GM19395 (cell line): Measurements from ENCODE around the gene POLR2C.
"Not testable (repeated sequence)": the region's sequence is repeated elsewhere in the genome, so short reads cannot be mapped to it uniquely, and the experiment has no call there.

ENCODE experiments used
- ATAC-seq: cut with Tn5 transposase; IDR thresholded peaks from one replicate; pipeline ENCODE4 v1.9.1; 2021; ENCODE audit warnings: mild to moderate bottlenecking, moderate library complexity; ENCODE audit not compliant: unreplicated experiment

The POLR2C gene

GRCh38 chr16:57462209-57462977, at the start of gene POLR2C:
POLR2C (plus strand) TSS chr16:57462679; CDS start chr16:57462725, 46 bp downstream.
- ATAC-seq: peak; percentile 91

DNA sequence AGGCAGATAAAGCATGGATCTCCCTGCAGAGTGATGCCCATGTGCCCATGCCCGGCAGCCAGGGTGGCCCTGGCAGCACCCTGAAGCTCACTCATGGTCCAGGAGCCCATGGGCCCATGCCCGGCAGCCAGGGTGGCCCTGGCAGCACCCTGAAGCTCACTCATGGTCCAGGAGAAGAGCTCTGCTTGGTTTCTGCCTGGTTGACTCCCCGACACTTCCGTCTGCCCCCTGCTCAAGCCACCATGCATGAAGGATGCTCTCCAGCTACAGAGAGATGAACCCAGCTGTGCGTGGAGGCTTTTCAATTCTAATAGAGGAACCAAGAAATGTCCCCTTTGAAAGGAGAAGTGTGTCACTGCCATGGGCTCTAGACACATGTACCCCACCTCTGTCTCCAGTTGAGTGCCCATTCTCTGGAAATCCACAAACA, 49.2 kb upstream of the POLR2C start:
- ATAC-seq: peak; percentile 75

DNA sequence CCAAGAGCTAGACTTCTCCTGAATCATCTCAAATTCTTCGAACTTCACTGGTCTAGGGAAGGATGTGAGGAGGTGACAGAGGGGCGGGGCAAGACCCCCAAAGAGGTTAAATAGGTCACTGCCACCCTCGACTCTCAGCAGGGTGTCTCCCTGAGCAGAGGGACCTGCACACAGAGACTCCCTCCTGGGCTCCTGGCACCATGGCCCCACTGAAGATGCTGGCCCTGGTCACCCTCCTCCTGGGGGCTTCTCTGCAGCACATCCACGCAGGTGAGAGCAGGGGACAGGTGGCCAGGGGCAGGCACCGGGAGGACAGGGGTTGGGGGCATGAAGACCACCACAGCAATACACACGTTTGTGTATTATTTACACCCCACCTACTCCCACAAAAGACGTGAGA, 48.7 kb upstream of the POLR2C start:
- ATAC-seq: peak; percentile 7

DNA sequence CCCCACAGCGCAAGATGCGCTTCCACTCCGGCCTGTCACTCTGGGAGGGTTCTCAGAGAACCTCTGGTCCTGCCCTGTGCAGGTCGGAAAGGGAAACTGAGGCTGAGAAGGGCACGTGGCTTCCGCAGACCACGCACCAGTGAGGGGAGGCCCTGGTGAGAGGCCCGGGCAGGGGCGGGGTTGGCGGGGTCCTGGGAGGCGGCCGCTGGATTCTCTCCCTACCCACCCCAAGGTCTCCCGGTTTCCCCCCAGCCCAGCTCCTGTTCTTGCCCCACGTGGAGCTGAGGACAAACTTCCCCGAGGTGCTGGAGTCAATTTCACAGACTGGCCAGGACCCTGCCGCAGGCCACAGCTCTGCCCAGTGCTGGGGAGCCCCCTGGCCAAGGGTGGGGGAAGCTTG, 46.4 kb upstream of the POLR2C start:
- ATAC-seq: no peak

GRCh38 chr16:57419506-57419905, 43.0 kb upstream of the POLR2C start:
- ATAC-seq: no peak

GRCh38 chr16:57422026-57422944, 40.2 kb upstream of the POLR2C start:
- no peak for ATAC-seq

GRCh38 chr16:57423152-57423551, 39.3 kb upstream of the POLR2C start:
- ATAC-seq: no peak

GRCh38 chr16:57424583-57424982, 37.9 kb upstream of the POLR2C start:
- ATAC-seq: no peak

GRCh38 chr16:57426356-57426755, 36.1 kb upstream of the POLR2C start:
- no peak for ATAC-seq

GRCh38 chr16:57427307-57427706, 35.2 kb upstream of the POLR2C start:
- no peak for ATAC-seq

DNA sequence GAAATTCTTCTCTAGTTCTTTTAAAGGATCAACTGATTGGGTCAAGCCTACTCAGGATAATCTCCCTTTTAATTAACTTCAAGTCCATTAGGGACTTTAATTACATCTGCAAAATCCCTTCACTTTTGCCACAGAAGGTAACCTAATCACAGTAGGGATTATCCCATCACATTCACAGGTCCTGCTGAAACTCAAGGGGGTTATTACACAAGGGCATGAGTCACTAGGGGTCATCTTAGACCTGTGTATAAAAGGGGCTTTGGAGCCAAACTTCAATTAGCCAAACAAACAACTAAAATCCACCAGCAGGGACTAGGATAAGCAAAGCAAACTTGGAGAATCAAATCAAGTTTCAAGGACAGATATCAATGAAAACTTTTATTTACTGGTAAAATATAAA, 34.7 kb upstream of the POLR2C start:
- ATAC-seq: no peak

GRCh38 chr16:57430955-57431354, 31.5 kb upstream of the POLR2C start:
- ATAC-seq: no peak

GRCh38 chr16:57432505-57432904, 30.0 kb upstream of the POLR2C start:
- no peak for ATAC-seq

DNA sequence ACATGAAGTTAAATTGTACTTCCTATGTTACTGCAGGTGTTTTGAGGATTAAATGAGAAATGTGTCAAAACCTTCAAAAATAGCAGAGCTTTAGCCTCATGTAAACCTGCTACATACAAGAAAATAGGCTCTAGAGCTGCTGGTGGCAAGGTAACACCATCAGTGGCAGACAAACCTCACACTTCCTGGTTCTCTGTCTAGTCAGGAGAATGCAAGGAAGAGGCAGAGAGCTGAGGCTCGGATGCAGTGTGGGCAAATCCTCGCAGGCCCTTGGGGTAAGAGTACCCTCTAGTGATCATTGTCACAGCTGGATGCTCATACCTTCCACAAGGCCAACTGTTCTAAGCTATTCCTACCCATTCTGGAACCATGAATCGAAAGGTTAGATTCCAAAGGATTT, 29.5 kb upstream of the POLR2C start:
- no peak for ATAC-seq

GRCh38 chr16:57434003-57434402, 28.5 kb upstream of the POLR2C start:
- no peak for ATAC-seq

GRCh38 chr16:57435838-57436237, 26.6 kb upstream of the POLR2C start:
- ATAC-seq: no peak

DNA sequence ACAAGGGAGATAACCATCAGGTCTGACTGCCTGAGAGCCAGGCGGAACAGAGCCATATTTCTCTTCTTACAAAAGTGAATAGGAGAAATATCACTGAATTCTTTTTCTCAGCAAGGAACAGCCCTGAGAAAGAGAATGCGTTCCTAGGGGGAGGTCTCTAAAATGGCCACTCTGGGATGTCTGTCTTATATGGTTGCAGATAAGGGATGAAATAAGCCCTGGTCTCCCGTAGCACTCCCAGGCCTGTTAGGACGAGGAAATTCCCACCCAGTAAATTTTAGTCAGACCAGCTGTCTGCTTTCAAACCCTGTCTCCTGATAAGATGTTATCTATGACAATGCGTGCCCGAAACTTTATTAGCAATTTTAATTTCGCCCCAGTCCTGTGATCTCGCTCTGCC, 22.5 kb upstream of the POLR2C start:
- ATAC-seq: not testable (repeated sequence)

DNA sequence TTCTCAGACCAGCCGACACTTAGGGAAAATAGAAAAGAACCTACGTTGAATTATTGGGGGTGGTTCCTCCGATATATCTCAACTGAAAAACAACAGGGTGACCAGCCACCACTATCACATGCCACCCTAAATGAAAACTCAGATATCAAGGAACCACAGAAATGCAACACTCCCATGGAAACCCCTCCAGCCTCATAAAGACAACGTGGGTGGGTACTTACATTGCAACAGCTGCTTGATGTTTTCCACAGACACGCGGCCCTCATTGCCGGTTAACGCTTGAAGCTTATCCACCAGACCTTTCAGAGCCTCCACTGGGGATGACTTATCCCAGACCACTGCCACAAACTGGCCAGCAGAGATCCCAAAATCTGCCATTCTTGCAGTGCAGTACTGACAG, 21.9 kb upstream of the POLR2C start:
- ATAC-seq: not testable (repeated sequence)

DNA sequence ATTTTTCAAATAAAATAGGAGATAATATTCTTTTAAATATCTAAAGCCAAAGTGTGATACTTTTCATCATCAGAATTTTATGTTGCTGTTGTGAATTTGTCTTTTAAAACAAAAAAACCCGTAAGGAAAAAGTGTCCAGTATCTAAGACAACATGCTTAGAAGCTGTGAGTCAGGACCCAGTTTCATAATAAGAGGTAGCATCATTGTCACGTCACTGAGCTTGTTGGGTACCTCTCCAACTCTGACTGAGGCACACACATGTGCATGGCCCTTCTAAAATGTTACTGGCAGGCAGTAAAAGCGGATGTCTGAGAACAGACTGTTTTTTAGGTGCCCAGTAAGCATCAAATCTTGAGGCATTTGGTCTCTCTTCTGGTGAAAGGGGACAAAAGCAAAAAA, 17.8 kb upstream of the POLR2C start:
- ATAC-seq: no peak

GRCh38 chr16:57445510-57445909, 17.0 kb upstream of the POLR2C start:
- ATAC-seq: no peak

DNA sequence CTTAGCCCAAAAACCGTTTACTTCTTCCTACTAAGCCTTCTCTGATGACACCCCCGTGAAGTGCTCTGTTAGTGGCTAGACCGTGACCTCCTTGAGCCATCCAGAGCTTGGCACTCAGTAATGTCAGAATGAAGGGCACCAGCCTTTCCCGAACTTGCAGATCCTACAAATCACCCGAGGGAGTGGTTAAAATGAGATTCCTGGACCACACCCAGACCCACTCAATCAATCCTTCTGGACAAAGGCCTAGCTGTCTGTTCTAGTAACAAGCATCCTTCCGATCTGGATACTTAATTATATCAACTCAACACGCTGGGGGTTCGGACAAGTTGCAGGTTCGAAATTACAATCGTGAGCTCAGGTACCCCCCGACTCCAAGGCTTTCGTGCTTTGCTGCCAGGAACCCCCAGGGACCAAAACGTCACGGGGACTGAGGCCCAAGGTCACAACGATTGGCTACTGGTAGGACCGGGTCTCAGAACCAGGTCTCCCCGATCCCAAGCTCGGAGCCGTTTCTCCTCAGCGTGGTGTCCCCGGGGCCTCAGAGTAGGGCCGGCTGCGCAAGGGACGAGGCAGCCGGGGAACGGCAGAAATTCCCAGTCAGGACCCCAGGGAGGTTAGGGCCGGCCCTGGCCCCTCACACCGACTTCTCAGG, 15.8 kb upstream of the POLR2C start:
- ATAC-seq: peak; percentile 47
